Ishikawa (cell line): ENCODE measurements around the gene CAMTA1.

Experiments used
- CREB1 ChIP-seq: IDR thresholded peaks from 2 replicates; pipeline ENCODE4 v1.6.1; 2012; ENCODE audit warnings: low read depth
- EGR1 ChIP-seq: IDR thresholded peaks from 2 replicates; pipeline ENCODE4 v1.6.1; 2012
- EP300 ChIP-seq: IDR thresholded peaks from 2 replicates; pipeline ENCODE4 v1.6.1; 2012; ENCODE audit warnings: borderline replicate concordance
- FOXM1 ChIP-seq: IDR thresholded peaks from 2 replicates; pipeline ENCODE4 v1.6.1; 2012; ENCODE audit warnings: low read depth, borderline replicate concordance
- NFIC ChIP-seq: IDR thresholded peaks from 2 replicates; pipeline ENCODE4 v1.6.1; 2012
- RAD21 ChIP-seq: IDR thresholded peaks from 2 replicates; pipeline ENCODE4 v1.6.1; 2012; ENCODE audit warnings: low read depth
- REST ChIP-seq: IDR thresholded peaks from 2 replicates; pipeline ENCODE4 v1.6.1; 2012; ENCODE audit warnings: low read depth, mild to moderate bottlenecking
- TCF12 ChIP-seq: IDR thresholded peaks from 2 replicates; pipeline ENCODE4 v1.6.1; 2012; ENCODE audit warnings: low read depth
- YY1 ChIP-seq: IDR thresholded peaks from 2 replicates; pipeline ENCODE4 v1.6.1; 2012; ENCODE audit warnings: low read depth
- ZBTB7A ChIP-seq: IDR thresholded peaks from 2 replicates; pipeline ENCODE4 v1.6.1; 2012; ENCODE audit warnings: low read depth

DNA sequence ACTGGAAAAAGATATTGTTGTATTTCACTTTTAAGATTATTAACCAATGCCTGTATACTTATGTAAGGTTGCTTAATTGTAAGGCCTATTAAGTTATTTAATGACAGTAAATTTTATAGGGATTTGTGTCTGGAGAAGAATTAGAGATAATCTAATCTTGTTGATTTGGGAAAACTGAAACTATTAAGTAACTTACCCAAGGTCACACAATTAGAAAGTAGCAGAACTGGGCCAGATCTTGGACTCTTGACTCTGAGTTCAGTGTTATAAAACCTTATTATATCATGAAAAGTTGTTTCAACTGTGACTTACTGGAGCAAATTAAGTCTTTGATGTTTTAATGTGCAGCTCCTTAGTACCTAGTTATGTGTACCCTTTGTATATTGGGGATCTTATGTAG lies 38.5 kb downstream of the CAMTA1 start:
- no peak for TF ChIP-seq EP300
- TF ChIP-seq CREB1, result no peak
- TF ChIP-seq REST, result no peak
- no peak for TF ChIP-seq EGR1
- no peak for TF ChIP-seq TCF12
- no peak for TF ChIP-seq FOXM1
- no peak for TF ChIP-seq YY1
- TF ChIP-seq ZBTB7A, result no peak
- no peak; the same call in 1 of the 2 replicates for TF ChIP-seq RAD21
- TF ChIP-seq NFIC, result no peak
